Astrocyte of the spinal cord (primary cell): ENCODE results near the gene UBE2S.

ENCODE experiments used
- DNase-seq: peaks from one replicate; pipeline ENCODE4 v3.0.0; 2011; ENCODE audit warnings: low read depth, low spot score
- H3K4me3 ChIP-seq: 2 replicates; pipeline ENCODE4 v1.5.1; 2011; ENCODE audit warnings: low read depth, mild to moderate bottlenecking, low read length, moderate library complexity
- in situ Hi-C: cut with HindIII; loops from 2 replicates; pipeline ENCODE4 v1.10.0; 2017; ENCODE audit warnings: low sequenced_read_pairs
- TF ChIP-seq, protein P1 (sequence below): IDR thresholded peaks from 2 replicates; pipeline ENCODE4 v1.5.1; 2012; ENCODE audit warnings: low read depth, mild to moderate bottlenecking, low read length, inconsistent platforms

The UBE2S gene

DNA sequence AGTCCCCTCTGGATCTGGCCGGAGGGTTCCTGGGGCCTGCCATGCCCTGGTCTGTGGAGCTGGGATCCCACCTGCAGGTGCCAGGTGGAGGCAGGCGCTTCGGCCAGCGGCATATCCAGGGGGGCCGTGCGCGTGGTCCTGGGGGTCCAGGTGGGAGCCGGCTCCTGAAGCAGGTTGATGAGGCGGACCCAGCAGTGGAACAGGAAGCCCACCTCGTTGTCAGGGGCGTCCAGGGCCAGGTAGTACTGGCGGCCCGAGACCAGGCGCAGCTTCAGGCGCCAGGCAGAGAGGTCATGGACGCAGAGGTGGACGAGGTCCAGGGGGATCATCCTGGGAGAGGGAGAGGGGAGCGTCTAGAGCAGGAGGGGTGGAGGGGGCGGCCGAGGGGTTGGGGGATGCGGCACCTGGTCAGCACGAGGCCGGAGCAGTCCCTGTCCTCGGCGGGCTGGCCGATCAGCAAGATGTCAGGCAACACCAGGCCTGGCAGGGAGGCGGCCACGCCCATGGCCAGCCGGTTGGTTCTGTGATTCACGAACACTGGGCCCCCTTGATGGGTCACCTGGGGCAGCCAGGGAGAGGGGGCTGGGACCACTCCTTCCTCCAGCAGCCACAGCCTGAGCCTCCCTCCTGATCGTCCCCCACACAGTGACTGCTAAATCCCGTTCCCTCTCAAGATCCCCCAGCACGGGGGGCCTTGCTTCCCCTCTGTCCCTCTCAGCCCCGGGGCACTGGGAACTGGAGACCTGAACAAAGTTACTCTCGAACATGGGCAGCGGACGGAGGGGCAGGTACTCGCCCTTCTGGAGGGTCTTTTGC is 45.2 kb downstream of the UBE2S start:
- TF ChIP-seq, protein P1, sequence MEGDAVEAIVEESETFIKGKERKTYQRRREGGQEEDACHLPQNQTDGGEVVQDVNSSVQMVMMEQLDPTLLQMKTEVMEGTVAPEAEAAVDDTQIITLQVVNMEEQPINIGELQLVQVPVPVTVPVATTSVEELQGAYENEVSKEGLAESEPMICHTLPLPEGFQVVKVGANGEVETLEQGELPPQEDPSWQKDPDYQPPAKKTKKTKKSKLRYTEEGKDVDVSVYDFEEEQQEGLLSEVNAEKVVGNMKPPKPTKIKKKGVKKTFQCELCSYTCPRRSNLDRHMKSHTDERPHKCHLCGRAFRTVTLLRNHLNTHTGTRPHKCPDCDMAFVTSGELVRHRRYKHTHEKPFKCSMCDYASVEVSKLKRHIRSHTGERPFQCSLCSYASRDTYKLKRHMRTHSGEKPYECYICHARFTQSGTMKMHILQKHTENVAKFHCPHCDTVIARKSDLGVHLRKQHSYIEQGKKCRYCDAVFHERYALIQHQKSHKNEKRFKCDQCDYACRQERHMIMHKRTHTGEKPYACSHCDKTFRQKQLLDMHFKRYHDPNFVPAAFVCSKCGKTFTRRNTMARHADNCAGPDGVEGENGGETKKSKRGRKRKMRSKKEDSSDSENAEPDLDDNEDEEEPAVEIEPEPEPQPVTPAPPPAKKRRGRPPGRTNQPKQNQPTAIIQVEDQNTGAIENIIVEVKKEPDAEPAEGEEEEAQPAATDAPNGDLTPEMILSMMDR, result no peak
- H3K4me3 ChIP-seq, result no peak overlapping the region
- in situ Hi-C loops, result no loop called here
- no peak for DNase-seq

DNA sequence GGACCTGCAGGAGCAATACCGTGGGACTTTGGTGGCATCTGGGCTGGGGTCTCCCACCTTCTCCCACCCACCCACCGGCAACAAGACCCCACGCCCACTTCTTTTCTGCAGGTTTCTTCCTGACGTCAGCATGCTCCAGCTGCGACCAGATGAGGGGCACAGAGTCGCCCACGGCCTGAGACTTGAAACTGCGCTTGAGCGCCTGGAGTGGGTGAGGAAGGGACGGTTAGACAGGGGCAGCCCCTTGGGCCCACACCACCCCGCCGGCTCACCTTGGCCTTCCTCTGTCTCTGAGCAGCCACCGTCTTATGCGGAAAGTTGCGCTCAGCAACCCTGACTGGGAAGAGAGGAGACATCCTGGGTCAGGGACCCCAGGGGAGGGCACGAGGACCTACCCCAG is 46.7 kb downstream of the UBE2S start:
- TF ChIP-seq, protein P1, result no peak
- H3K4me3 ChIP-seq, result no peak overlapping the region
- DNase-seq, result no peak
- in situ Hi-C loops, result no loop called here

DNA sequence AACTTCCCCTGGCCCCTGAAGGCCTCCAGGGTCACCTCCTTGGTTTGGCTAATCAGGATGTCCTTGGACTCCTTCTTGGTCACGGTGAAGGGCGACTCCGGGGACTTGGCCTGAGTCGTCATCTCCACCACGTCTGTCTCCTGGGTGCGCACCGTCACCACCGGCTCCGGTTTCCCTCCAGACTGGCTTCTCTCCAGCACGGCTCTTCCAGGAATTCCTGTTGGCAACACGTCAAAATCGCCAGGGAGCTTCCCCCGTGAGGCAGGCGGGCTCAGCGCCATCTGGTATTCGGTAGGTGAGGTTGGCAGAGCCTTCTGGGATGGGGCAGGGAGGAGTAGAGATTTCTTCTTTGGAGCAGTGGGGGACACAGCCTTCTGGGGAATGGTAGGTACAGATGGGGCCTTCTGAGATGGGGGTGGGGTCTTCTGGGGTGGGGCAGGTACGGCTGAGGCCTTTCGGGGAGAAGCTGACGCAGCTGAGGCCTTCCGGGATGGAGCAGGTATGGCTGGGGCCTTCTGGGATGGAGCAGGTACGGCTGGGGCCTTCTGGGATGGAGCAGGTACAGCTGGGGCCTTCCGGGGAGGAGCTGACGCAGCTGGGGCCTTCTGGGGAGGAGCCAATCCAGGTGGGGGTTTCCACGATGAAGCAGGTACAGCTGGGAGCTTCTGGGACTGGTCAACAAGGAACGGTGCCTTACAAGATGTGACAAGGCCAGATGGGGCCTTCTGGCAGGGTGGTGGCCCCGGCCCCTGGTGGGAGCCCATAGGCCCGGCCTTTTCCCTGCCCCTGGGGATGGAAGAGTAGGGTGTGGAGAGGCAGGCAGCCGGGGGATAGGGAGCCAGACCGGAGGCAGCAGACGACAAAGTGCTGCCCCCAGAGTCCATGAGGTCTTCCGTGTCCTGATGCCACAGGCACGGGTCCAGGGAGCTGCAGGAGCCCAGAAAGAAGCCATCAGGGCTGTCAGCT is 48.4 kb downstream of the UBE2S start:
- in situ Hi-C loops, result no loop called here
- DNase-seq, result no peak
- TF ChIP-seq, protein P1, result no peak
- H3K4me3 ChIP-seq, result no peak overlapping the region

DNA sequence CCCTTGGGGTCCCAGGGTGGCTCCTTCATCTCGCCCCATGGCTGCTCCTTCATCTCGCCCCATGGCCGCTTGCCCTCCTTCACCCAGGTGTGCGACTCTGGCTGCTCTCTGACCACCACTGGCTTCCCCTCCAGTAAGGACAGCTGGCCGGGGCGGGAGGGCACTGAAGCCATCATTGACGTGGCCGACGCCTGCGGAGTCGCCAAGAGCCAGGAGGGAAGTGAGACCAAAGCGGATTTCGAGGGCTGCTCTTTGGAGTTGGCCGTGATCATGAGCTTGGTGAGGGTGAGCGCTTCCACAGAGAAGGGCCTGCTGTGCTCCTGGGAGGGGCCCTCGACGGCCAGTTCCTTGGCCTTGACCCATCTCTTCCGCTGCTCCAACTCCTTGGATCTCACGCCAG is 49.1 kb downstream of the UBE2S start:
- DNase-seq, result no peak
- no peak overlapping the region for H3K4me3 ChIP-seq
- in situ Hi-C loops, result no loop called here
- TF ChIP-seq, protein P1, result no peak

DNA sequence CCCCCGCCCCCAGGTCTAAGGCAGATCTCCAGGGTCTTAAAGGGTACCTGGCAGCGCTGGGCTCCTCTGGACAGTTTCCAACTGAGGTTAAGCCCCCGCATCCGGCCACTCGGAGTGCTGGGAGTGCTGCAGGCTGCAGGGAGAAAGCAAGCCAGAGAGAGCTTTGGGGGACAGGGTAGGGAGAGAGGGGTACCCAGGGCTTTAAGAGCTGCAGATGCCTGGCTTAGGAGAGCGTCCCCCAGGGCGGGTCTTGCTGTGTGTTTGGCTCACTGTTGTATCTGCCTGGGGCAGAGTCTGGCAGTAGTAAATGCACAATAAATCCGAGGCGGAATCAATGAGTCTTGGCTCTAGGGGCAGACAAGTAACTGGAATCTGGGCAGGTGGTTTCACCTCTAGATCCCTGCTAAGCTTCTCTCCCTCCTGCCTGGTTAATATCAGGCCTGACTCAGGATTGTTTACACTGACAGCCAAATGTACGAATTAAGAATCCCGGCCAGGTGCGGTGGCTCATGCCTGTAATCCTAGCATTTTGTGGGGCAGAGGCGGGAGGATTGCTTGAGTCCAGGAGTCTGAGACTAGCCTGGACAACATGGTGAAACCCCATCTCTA is 52.3 kb downstream of the UBE2S start:
- no peak for DNase-seq
- in situ Hi-C loops, result no loop called here
- no peak overlapping the region for H3K4me3 ChIP-seq
- TF ChIP-seq, protein P1, result no peak

DNA sequence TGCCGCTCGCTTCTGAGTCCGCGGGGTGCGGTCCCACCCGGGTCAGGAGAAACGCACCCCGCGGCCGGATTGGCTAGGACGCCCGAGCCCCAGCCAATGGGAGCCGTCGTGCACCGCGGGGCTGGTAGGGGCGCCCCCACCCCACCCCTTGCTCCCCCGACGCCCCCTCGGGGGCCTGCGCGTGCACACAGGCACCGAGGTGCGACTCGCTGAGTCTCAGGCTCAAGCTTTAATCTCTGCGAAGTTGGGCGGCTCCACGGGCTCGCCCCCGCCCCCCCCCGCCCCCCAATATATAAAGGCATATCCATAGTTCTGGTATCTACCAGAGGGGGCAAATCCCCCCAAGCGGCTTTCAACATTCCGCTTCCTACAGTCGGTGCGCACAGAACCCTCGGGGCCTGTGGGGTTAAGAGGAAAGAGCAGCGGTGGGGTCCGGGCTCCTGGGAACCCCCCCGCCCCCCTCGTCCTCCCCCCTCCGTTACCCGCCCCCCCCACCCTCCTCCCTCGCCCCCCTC is 52.8 kb downstream of the UBE2S start, which contains the start of gene COX6B2:
Gene COX6B2, minus strand, starts transcription at position 22 of the 515 bp plus-strand sequence. CDS start 198 bp downstream, outside the sequence.
- no peak for DNase-seq
- in situ Hi-C loops, result no loop called here
- TF ChIP-seq, protein P1, result no peak
- peak within 1 kb of the TSS; percentile 44 for H3K4me3 ChIP-seq
